H1 (cell line): ENCODE measurements around the gene FGF19. TPM values are rescaled to one million over a fixed set of nuclear protein-coding genes. Genes with fewer than 3 reads are reported as not detected.

Source experiments
- CTCF ChIA-PET: fragments of 300-600 bp; sonication (Branson Sonifier 250); formaldehyde crosslinking; loops from one replicate; lab custom pipeline; 2021; ENCODE audit not compliant: partially characterized antibody; lab: Charles Lee
- POLR2A ChIA-PET: fragments of 300-600 bp; sonication (Branson Sonifier 250); formaldehyde crosslinking; loops from one replicate; lab custom pipeline; 2021; ENCODE audit warnings: inconsistent platforms; ENCODE audit not compliant: partially characterized antibody; lab: Charles Lee
- DNase-seq, 2 experiments: peaks; one replicate each; pipeline versions ENCODE4 v3.0.0 to v3.0.0-alpha.2; 2010 to 2022; ENCODE audit warnings: low spot score in 2 of 2, low read depth in 1 of 2, mixed read lengths in 1 of 2
- FAIRE-seq: peaks from 2 replicates; lab custom pipeline; 2011; peaks lifted over from hg19 to GRCh38; lab: Jason Lieb, UNC
- H2AFZ ChIP-seq: 2 replicates; pipeline ENCODE4 v1.8.1; 2012; ENCODE audit warnings: low read length, inconsistent platforms
- H2AK5ac ChIP-seq: 2 replicates; pipeline ENCODE4 v1.6.1; 2013; ENCODE audit warnings: low read depth, low read length
- H2BK120ac ChIP-seq: replicated peaks from 2 replicates; pipeline ENCODE3; 2013; ENCODE audit warnings: low read depth, low read length, inconsistent platforms
- H2BK12ac ChIP-seq: 2 replicates; pipeline ENCODE4 v1.6.1; 2013; ENCODE audit warnings: low read depth, low read length
- H2BK15ac ChIP-seq: 2 replicates; pipeline ENCODE4 v1.6.1; 2013; ENCODE audit warnings: low read length
- H2BK20ac ChIP-seq: 2 replicates; pipeline ENCODE4 v1.6.1; 2013; ENCODE audit warnings: low read length
- H2BK5ac ChIP-seq: 2 replicates; pipeline ENCODE4 v1.6.1; 2013; ENCODE audit warnings: low read depth, low read length
- H3K14ac ChIP-seq: 2 replicates; pipeline ENCODE4 v1.6.1; 2013; ENCODE audit warnings: inconsistent platforms; ENCODE audit not compliant: insufficient read length
- H3K18ac ChIP-seq: 2 replicates; pipeline ENCODE4 v1.6.1; 2013; ENCODE audit warnings: low read length; ENCODE audit errors: extremely low read depth
- H3K23ac ChIP-seq: 2 replicates; pipeline ENCODE4 v1.6.1; 2013; ENCODE audit warnings: inconsistent platforms; ENCODE audit not compliant: insufficient read length
- H3K23me2 ChIP-seq: 2 replicates; pipeline ENCODE4 v1.6.1; 2013; ENCODE audit warnings: low read depth, low read length
- H3K27ac ChIP-seq: 2 replicates; pipeline ENCODE4 v1.6.1; 2011; ENCODE audit warnings: low read depth, low read length, inconsistent platforms
- H3K27me3 ChIP-seq, 4 experiments: replicated peaks in 1 of 4; 1 replicate in 1 of 4; 2 replicates in 3 of 4; pipeline versions ENCODE4 v1.6.1 to v1.8.1; 2011 to 2013; ENCODE audit warnings: low read length in 3 of 4, mild to moderate bottlenecking in 3 of 4, inconsistent platforms in 2 of 4, mixed read lengths in 2 of 4, moderate library complexity in 1 of 4; ENCODE audit not compliant: control insufficient read depth in 3 of 4, insufficient read depth in 3 of 4; ENCODE audit errors: extremely low read depth in 1 of 4
- H3K36me3 ChIP-seq, 4 experiments: 2 replicates each; pipeline versions ENCODE4 v1.6.1 to v1.8.1; 2011 to 2013; ENCODE audit warnings: mild to moderate bottlenecking in 4 of 4, low read length in 3 of 4, moderate library complexity in 2 of 4, control low read depth in 1 of 4, inconsistent platforms in 1 of 4; ENCODE audit not compliant: insufficient read depth in 4 of 4, control insufficient read depth in 2 of 4
- H3K4ac ChIP-seq: replicated peaks from 2 replicates; pipeline ENCODE3; 2013; ENCODE audit warnings: low read length, low read depth, mixed read lengths, inconsistent platforms; ENCODE audit not compliant: insufficient read length
- H3K4me1 ChIP-seq, 4 experiments: replicated peaks in 1 of 4; 1 replicate in 1 of 4; 2 replicates in 3 of 4; pipeline versions ENCODE4 v1.6.1 to v1.8.1; 2011 to 2013; ENCODE audit warnings: low read length in 3 of 4, inconsistent platforms in 2 of 4, mixed read lengths in 1 of 4; ENCODE audit not compliant: insufficient read depth in 4 of 4, control insufficient read depth in 3 of 4
- H3K4me2 ChIP-seq, 2 experiments: 2 replicates each; pipeline versions ENCODE4 v1.6.1 to v1.8.1; 2011 to 2013; ENCODE audit warnings: low read depth in 2 of 2, low read length in 2 of 2, control low read depth in 1 of 2, inconsistent platforms in 1 of 2, mild to moderate bottlenecking in 1 of 2; ENCODE audit not compliant: insufficient read depth in 1 of 2
- H3K4me3 ChIP-seq, 4 experiments: fragments of 200-600, 300-600 bp in 1 of 4; sonication (generic), shearing (Covaris generic), sonication (Bioruptor Twin) in 1 of 4; 2 replicates each; pipeline versions ENCODE4 v1.5.1 to v1.8.1; 2011 to 2016; ENCODE audit warnings: low read length in 4 of 4, low read depth in 3 of 4, control low read depth in 2 of 4, inconsistent platforms in 2 of 4, mild to moderate bottlenecking in 2 of 4, mixed read lengths in 1 of 4, moderate library complexity in 1 of 4; ENCODE audit not compliant: insufficient read depth in 2 of 4; ENCODE audit errors: extremely low read depth in 1 of 4
- H3K56ac ChIP-seq: replicated peaks from 2 replicates; pipeline ENCODE3; 2013; ENCODE audit warnings: low read depth, mild to moderate bottlenecking, mixed read lengths, low read length, inconsistent platforms; ENCODE audit not compliant: insufficient read length
- H3K79me1 ChIP-seq: 2 replicates; pipeline ENCODE4 v1.6.1; 2013; ENCODE audit warnings: low read depth, low read length, control low read depth
- H3K79me2 ChIP-seq, 2 experiments: 2 replicates each; pipeline versions ENCODE4 v1.6.1 to v1.8.1; 2012 to 2013; ENCODE audit warnings: low read length in 2 of 2, mild to moderate bottlenecking in 2 of 2, inconsistent platforms in 1 of 2; ENCODE audit not compliant: insufficient read depth in 2 of 2, control insufficient read depth in 1 of 2
- H3K9ac ChIP-seq, 4 experiments: replicated peaks in 1 of 4; 1 replicate in 1 of 4; 2 replicates in 3 of 4; pipeline versions ENCODE4 v1.6.1 to v1.8.1; 2011 to 2013; ENCODE audit warnings: low read depth in 3 of 4, low read length in 3 of 4, control low read depth in 2 of 4, mild to moderate bottlenecking in 2 of 4, moderate library complexity in 2 of 4, inconsistent platforms in 1 of 4; ENCODE audit errors: extremely low read depth in 1 of 4
- H3K9me3 ChIP-seq, 2 experiments: 2 replicates each; pipeline versions ENCODE4 v1.6.1 to v1.8.1; 2012 to 2013; ENCODE audit warnings: mild to moderate bottlenecking in 2 of 2, moderate library complexity in 2 of 2, control low read depth in 1 of 2, inconsistent platforms in 1 of 2, low read depth in 1 of 2, low read length in 1 of 2, mixed read lengths in 1 of 2; ENCODE audit not compliant: insufficient read depth in 2 of 2
- H4K20me1 ChIP-seq, 2 experiments: replicated peaks in 1 of 2; 2 replicates each; pipeline versions ENCODE3 to v1.8.1; 2011 to 2013; ENCODE audit warnings: inconsistent platforms in 2 of 2, low read length in 2 of 2, mild to moderate bottlenecking in 1 of 2; ENCODE audit not compliant: insufficient read depth in 2 of 2, control insufficient read depth in 1 of 2
- H4K5ac ChIP-seq: 2 replicates; pipeline ENCODE4 v1.6.1; 2013; ENCODE audit warnings: low read length, low read depth, mixed read lengths, inconsistent platforms; ENCODE audit not compliant: insufficient read length
- H4K8ac ChIP-seq: 2 replicates; pipeline ENCODE4 v1.8.0; 2013; ENCODE audit warnings: mild to moderate bottlenecking, moderate library complexity, low read length, inconsistent platforms; ENCODE audit not compliant: insufficient read depth; ENCODE audit errors: extremely low read depth
- H4K91ac ChIP-seq: replicated peaks from 2 replicates; pipeline ENCODE3; 2013; ENCODE audit warnings: low read length, mixed read lengths, inconsistent platforms; ENCODE audit not compliant: insufficient read length
- ASH2L ChIP-seq: fragments of 200-600, 300-600 bp; sonication (generic); IDR thresholded peaks from one replicate; pipeline ENCODE4 v1.7.1; 2017; ENCODE audit warnings: low read length
- BACH1 ChIP-seq: IDR thresholded peaks from 2 replicates; pipeline ENCODE4 v1.6.1; 2012; ENCODE audit warnings: low read length, improper control_type of control experiment
- BRCA1 ChIP-seq: IDR thresholded peaks from 2 replicates; pipeline ENCODE4 v1.6.1; 2012; ENCODE audit warnings: low read depth, low read length, improper control_type of control experiment
- EZH2 ChIP-seq: fragments of 200-600 bp; sonication (generic); IDR thresholded peaks from 2 replicates; pipeline ENCODE4 v1.7.1; 2012; ENCODE audit warnings: low read depth, mild to moderate bottlenecking, moderate library complexity, low read length, inconsistent platforms; ENCODE audit not compliant: severe bottlenecking
- JUND ChIP-seq: IDR thresholded peaks from 2 replicates; pipeline ENCODE4 v1.6.1; 2011; ENCODE audit warnings: mild to moderate bottlenecking, improper control_type of control experiment, low read length
- NRF1 ChIP-seq: IDR thresholded peaks from 2 replicates; pipeline ENCODE4 v1.6.1; 2011; ENCODE audit warnings: mild to moderate bottlenecking, low read depth, low read length, improper control_type of control experiment
- RFX5 ChIP-seq: IDR thresholded peaks from 2 replicates; pipeline ENCODE4 v1.6.1; 2011; ENCODE audit warnings: low read depth, low read length, improper control_type of control experiment, borderline replicate concordance
- SIN3A ChIP-seq, 2 experiments: IDR thresholded peaks in 1 of 2; conservative IDR thresholded peaks in 1 of 2; 2 replicates each; pipeline ENCODE4 v1.6.1; 2011 to 2012; ENCODE audit warnings: low read length in 2 of 2, improper control_type of control experiment in 1 of 2, low read depth in 1 of 2, mild to moderate bottlenecking in 1 of 2
- TAF1 ChIP-seq: IDR thresholded peaks from 2 replicates; pipeline ENCODE4 v1.6.1; 2011; ENCODE audit warnings: mild to moderate bottlenecking, low read depth, low read length
- TCF12 ChIP-seq: IDR thresholded peaks from 2 replicates; pipeline ENCODE4 v1.6.1; 2011; ENCODE audit warnings: low read depth, mild to moderate bottlenecking, low read length
- WGBS, 2 experiments: shearing (Covaris generic) in 1 of 2; methylation state at CpG; one replicate each; pipeline versions ENCODE4 v1.1.6 to v1.1.7; 2013 to 2015; ENCODE audit warnings: low lambda C conversion rate in 2 of 2, mixed read lengths in 2 of 2, inconsistent platforms in 1 of 2, low coverage in 1 of 2, missing lambda C conversion rate in 1 of 2; ENCODE audit not compliant: insufficient replicate concordance in 2 of 2, insufficient coverage in 1 of 2, insufficient read length in 1 of 2; ENCODE audit errors: extremely low coverage in 1 of 2, missing lambda C conversion rate in 1 of 2; 5-methylcytosine and 5-hydroxymethylcytosine counted together
- polyA plus RNA-seq, 7 experiments: library from polyadenylated mRNA; depleted of rRNA in 3 of 7; stranded (reverse) in 5 of 7; unstranded in 2 of 7; fragments of >200 nt in 5 of 7; fragments of 200-250 nt in 2 of 7; gene quantifications; 1 replicate in 5 of 7; 2 replicates in 1 of 7; 4 replicates in 1 of 7; pipeline versions ENCODE4 v1.2.1 to v1.2.3, GENCODE V29; 2011 to 2013; ENCODE audit warnings: missing spikeins in 2 of 7, mixed read lengths in 2 of 7
- total RNA-seq: library from RNA; stranded (reverse); fragmentation: NEBNext Ultra II Directional; extraction: Animal tissue kit (Norgen Biotek cat#: 25700); gene quantifications from 2 replicates; pipeline ENCODE4 v1.2.1, GENCODE V29; 2021
- TF ChIP-seq, protein P1 (sequence below): IDR thresholded peaks from 2 replicates; pipeline ENCODE4 v1.6.1; 2012; ENCODE audit warnings: inconsistent platforms
- TF ChIP-seq, protein P2 (sequence below): IDR thresholded peaks from 2 replicates; pipeline ENCODE4 v1.6.1; 2011; ENCODE audit warnings: low read length, improper control_type of control experiment

The FGF19 gene
- total and polyA plus RNA-seq, 2 of the 8 experiments (the other 6 are each of a cell fraction or from before 2014, with no cell fraction given): 9.6 to 14.8 TPM

DNA sequence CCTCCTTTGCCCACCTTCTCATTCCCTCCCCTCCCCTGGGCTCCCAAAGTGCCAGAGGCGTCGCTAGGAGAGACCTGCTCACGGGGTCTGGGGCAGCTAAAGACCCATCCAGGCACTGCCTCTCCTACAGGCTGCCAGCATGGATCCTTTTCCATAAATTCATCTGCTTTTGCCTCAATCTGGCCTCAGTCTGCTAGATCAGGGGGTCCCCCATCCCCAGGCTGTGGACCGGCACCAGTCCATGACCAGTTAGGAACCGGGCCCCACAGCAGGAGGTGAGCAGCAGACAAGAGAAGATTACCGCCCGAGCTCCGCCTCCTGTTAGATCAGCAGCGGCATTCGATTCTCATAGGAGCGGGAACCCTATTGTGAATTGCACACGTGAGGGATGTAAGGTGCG lies 41.0 kb downstream of the FGF19 start:
- H3K23me2 ChIP-seq: no peaks in the 10 kb centered on the region
- TF ChIP-seq, protein P1, sequence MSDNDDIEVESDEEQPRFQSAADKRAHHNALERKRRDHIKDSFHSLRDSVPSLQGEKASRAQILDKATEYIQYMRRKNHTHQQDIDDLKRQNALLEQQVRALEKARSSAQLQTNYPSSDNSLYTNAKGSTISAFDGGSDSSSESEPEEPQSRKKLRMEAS: no peak
- TF ChIP-seq JUND: no peak
- no peak for TF ChIP-seq BACH1
- TF ChIP-seq TCF12: no peak
- no peak for TF ChIP-seq EZH2
- TF ChIP-seq, protein P2, sequence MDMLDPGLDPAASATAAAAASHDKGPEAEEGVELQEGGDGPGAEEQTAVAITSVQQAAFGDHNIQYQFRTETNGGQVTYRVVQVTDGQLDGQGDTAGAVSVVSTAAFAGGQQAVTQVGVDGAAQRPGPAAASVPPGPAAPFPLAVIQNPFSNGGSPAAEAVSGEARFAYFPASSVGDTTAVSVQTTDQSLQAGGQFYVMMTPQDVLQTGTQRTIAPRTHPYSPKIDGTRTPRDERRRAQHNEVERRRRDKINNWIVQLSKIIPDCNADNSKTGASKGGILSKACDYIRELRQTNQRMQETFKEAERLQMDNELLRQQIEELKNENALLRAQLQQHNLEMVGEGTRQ: no peak
- no peak for TF ChIP-seq ASH2L
- no peak for TF ChIP-seq BRCA1
- no peak for TF ChIP-seq SIN3A (conservative IDR thresholded peaks at IDR 0.05 in 1 of 2, IDR thresholded peaks at IDR 0.05 in 1 of 2; ENCODE audit: low read depth in 1 of 2, low read length in 2 of 2)
- no peak for TF ChIP-seq TAF1
- no peak for TF ChIP-seq NRF1
- no peak for TF ChIP-seq RFX5
- H2BK15ac ChIP-seq: no peak overlapping the region
- no peak overlapping the region for H2BK12ac ChIP-seq
- H3K79me1 ChIP-seq: no peaks in the 10 kb centered on the region
- CTCF ChIA-PET: interaction anchor here (0.6 to 8.4 kb wide), 12 partner anchors 7 to 560 kb away, joined by 3 to 81 read pairs (median 4); partner anchors contain the start of gene LTO1
- no peaks in the 10 kb centered on the region for H3K79me2 ChIP-seq
- H4K91ac ChIP-seq: no peak overlapping the region
- no peak overlapping the region for H4K8ac ChIP-seq
- H2BK5ac ChIP-seq: no peak overlapping the region
- no peak overlapping the region; the same call in 1 of the 2 replicates for H3K18ac ChIP-seq
- no peak overlapping the region for H3K4me3 ChIP-seq
- peaks cover 0 to 7% (median under 1%) of the 10 kb centered on the region in 4 experiments; a peak in 4 of 8 replicates for H3K36me3 ChIP-seq
- no peak overlapping the region for H3K4ac ChIP-seq
- H3K9ac ChIP-seq: no peak overlapping the region
- H3K4me2 ChIP-seq: no peak overlapping the region
- FAIRE-seq (no peak), DNase-seq (no peak)
- H4K5ac ChIP-seq: no peak overlapping the region
- no peak overlapping the region for H3K27ac ChIP-seq
- no peak overlapping the region for H3K23ac ChIP-seq
- no peak overlapping the region for H3K56ac ChIP-seq
- H2AK5ac ChIP-seq: no peak overlapping the region
- no peak overlapping the region for H2AFZ ChIP-seq
- no peak overlapping the region for H2BK20ac ChIP-seq
- H3K9me3 ChIP-seq: no peaks in the 10 kb centered on the region
- no peak overlapping the region for H2BK120ac ChIP-seq
- no peak overlapping the region for H3K14ac ChIP-seq
- H4K20me1 ChIP-seq: peaks cover 0 to 2% of the 10 kb centered on the region in 2 experiments
- H3K4me1 ChIP-seq: peaks cover 5 to 9% (median 8%) of the 10 kb centered on the region in 4 experiments
- 92% methylated on average over 13 of the region's 13 CpGs; no CpG with 5 or more reads in 1 of the 2 experiments for WGBS, 2 experiments
- POLR2A ChIA-PET: interaction anchor here (1.7 to 10.9 kb wide), 2 partner anchors 13 to 22 kb away, joined by 5 to 197 read pairs; partner anchors contain the start of gene CCND1
- H3K27me3 ChIP-seq: no peaks in the 10 kb centered on the region; a peak in 1 of 7 replicates
